ENCODE results near the gene SPZ1. TPM values are rescaled to one million over a fixed set of nuclear protein-coding genes. Genes with fewer than 3 reads are reported as not detected.
A peak's percentile ranks its signal among the peaks of the same experiment; 100 is the strongest.
"Not testable (repeated sequence)": the region's sequence is repeated elsewhere in the genome, so short reads cannot be mapped to it uniquely, and the experiment has no call there.

Gene SPZ1
- total RNA-seq, 1 donor from 2014 or later, result not detected

DNA sequence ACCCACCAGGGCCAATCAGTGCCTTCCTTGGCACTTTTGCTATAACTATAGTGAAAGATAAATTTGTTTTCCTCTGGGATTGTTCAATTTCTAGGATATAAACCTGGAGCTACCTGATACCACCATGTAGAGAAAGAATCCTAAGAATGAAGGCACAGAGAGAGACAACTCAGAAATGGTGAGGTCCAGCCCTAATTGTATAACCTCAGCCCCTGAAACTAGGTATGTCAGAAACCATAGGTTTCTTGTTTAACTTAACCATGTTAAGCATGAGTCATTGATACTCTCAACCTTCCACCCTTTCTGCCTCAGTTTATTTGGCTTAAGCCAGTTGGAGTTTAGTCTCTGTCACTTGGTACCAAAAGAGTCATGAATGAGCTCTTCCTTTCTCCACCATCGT is 4.6 kb upstream of the SPZ1 start:
- intact Hi-C loops (cut with DNase I), result no loop called here
- DNase-seq (ENCODE audit: low spot score), result no peak
- ATAC-seq, result no peak

- peak; percentile 61 for ATAC-seq
- intact Hi-C loops (cut with DNase I), result no loop called here
Observed at GRCh38 chr5:80318212-80318611, 1.6 kb upstream of the SPZ1 start.

DNA sequence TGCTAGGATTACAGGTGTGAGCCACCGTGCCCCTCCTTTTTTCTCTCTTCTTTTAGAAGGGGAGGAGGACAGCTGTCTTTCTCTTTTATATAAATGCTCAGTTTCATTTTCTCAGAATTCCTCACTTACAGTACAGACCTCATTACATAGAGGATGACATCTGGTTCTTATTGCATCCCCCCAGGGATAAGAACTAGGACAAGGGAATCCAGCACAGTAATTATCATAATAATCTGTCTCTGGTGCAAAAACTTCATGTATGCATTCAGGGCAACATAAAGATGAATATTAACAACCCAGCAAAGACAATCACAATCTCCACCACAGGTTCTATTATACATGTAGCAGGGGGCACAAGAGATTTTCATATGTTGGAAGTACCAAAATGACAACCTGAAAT is 5.1 kb downstream of the SPZ1 start:
- no peak for ATAC-seq
- intact Hi-C loops (cut with DNase I), result no loop called here
- no peak for DNase-seq (ENCODE audit: low spot score)

More at GRCh38 chr5:80318212-80318611, 1.6 kb upstream of the SPZ1 start:
- no peak for DNase-seq (ENCODE audit: low spot score)

- ATAC-seq, result no peak
- DNase-seq (ENCODE audit: low spot score), result no peak
- intact Hi-C loops (cut with DNase I), result no loop called here
Observed at GRCh38 chr5:80326468-80326867, 6.7 kb downstream of the SPZ1 start.

DNA sequence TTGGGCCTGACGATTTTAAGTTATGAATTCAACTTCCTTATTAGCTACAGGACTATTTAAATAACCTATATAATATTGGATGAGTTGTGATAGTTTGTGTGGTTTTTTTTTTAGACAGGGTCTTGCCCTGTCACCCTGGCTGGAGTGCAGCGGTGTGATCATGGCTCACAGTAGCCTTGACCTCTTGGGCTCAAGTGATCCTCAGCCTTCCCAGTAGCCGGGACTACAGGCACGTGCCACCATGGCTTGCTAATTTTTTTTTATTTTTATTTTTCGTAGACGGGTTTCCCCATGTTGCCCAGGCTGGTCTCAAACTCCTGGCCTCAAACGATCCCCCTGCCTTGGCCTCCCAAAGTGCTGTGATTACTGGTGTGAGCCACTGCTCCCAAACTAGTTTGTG is 17.6 kb downstream of the SPZ1 start:
- ATAC-seq (no peak), DNase-seq (ENCODE audit: low spot score) (no peak)
- intact Hi-C loops (cut with DNase I), result no loop called here

GRCh38 chr5:80339116-80339515 is 19.3 kb downstream of the SPZ1 start:
- intact Hi-C loops (cut with DNase I), result no loop called here

GRCh38 chr5:80341016-80341775 is 21.4 kb downstream of the SPZ1 start:
- no peak for DNase-seq (ENCODE audit: low spot score)
- no peak for ATAC-seq
- intact Hi-C loops (cut with DNase I), result no loop called here

More at GRCh38 chr5:80339116-80339515, 19.3 kb downstream of the SPZ1 start:
- ATAC-seq, result no peak
- DNase-seq (ENCODE audit: low spot score), result no peak

DNA sequence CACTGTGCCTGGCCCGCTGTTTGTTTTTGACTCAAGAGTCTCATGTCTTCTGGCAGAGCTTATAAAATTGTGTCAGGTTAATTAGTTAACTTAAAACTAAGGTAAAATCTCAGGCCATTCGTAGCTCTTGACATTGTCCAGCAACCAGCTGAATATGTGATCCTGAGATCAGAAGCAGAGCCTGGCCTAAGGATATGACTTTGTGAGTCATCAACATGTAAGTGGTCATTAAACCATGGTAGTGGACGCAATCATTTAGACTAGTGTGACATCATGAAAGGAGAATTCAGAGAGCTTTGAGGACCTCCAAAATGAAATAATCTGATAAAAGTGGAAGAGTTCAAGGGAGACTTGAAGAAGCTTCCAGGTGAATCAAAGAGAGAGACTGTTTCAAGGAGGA is 23.3 kb downstream of the SPZ1 start:
- DNase-seq (ENCODE audit: low spot score), result no peak
- intact Hi-C loops (cut with DNase I), result no loop called here
- ATAC-seq, result no peak

- ATAC-seq, result no peak
- intact Hi-C loops (cut with DNase I), result no loop called here
Observed at GRCh38 chr5:80346055-80346454, 26.3 kb downstream of the SPZ1 start.

GRCh38 chr5:80348171-80348570 is 28.4 kb downstream of the SPZ1 start:
- no peak for ATAC-seq
- intact Hi-C loops (cut with DNase I), result no loop called here
- no peak for DNase-seq (ENCODE audit: low spot score)

More at GRCh38 chr5:80346055-80346454, 26.3 kb downstream of the SPZ1 start:
- DNase-seq (ENCODE audit: low spot score), result no peak

DNA sequence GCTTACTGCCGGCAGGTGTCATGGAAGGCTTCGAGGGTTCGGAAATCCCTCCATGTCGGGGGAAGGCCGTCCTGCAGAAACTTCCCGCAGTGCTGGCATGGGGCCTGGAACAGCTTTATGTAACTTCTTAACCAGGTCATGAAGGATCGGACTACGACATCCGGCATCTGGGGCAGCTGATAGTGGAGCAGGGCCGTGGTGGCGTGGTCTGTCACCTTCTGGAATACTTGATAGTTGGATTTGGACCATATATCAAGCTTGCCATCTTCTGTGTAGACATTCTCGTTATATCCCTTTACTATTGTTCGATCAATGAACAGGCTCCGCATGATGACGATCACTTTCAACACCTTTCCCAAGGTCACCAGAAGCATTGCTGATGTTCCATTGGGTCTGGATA is 31.2 kb downstream of the SPZ1 start:
- ATAC-seq; intact Hi-C loops (cut with DNase I); DNase-seq (ENCODE audit: low spot score): not testable (repeated sequence)

- DNase-seq (ENCODE audit: low spot score), result no peak
- intact Hi-C loops (cut with DNase I), result no loop called here
- ATAC-seq, result no peak
Observed at GRCh38 chr5:80355686-80356085, 35.9 kb downstream of the SPZ1 start.

DNA sequence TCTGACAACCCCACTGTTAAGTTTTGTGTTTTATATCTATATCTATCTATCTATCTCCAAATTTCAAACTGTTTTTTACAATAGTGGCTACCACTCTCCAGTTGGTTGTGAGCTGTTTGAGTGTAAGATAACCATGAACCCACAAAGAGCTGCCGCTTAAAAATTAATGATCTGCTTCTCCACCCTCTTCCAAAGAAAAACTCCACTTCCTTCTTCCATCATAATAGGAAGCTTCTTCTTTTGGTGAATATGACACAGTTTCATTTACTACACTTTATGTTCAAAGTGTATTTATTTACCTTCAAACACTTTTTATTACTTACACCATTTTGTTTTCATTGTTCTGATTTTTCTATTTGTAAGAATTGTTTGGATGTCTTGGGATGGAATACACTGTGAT is 37.9 kb downstream of the SPZ1 start:
- DNase-seq (ENCODE audit: low spot score), result no peak
- intact Hi-C loops (cut with DNase I), result no loop called here
- ATAC-seq, result no peak

DNA sequence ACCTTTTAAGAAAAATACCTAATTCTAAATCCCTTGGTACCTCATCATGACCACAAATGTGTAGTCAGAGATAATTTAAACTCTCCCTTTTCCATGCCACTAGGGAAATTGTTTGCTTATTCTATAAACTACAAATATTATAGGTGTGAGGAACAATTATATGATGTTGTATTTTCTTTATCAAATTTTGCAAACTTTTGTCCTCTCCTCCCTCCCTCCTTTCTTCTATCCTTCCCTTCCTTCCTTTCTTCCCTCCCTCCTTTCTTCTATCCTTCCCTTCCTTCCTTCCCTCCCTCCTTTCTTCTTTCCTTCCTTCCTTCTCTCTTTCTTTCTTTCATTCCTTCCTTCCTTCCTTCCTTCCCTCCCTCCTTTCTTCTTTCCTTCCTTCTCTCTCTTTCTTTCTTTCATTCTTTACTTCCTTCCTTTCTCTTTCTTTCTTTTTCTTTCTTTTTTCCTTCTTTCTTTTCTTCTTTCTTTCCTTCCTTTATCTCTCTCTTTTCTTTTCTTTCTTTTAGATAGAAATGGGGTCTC is 41.2 kb downstream of the SPZ1 start:
- intact Hi-C loops (cut with DNase I), result no loop called here
- DNase-seq (ENCODE audit: low spot score), result no peak

DNA sequence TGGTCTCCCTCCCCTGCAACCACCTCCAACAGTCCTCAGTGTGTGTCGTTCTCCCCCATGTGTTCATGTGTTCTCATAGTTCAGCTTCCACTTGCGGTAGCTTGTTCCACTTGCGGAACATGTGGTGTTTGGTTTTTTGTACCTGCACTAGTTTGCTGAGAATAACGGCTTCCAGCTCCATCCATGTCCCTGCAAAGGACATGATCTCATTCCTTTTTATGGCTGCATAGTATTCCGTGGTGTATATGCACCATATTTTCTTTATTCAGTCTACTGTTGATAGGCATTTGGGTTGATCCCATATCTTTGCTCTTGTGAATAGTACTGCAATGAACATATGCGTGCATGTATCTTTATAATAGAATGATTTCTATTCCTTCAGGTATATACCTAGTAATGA is 45.1 kb downstream of the SPZ1 start:
- DNase-seq (ENCODE audit: low spot score), result no peak
- intact Hi-C loops (cut with DNase I), result no loop called here
- no peak for ATAC-seq

More for the DNA sequence above, 41.2 kb downstream of the SPZ1 start:
- ATAC-seq, result no peak

DNA sequence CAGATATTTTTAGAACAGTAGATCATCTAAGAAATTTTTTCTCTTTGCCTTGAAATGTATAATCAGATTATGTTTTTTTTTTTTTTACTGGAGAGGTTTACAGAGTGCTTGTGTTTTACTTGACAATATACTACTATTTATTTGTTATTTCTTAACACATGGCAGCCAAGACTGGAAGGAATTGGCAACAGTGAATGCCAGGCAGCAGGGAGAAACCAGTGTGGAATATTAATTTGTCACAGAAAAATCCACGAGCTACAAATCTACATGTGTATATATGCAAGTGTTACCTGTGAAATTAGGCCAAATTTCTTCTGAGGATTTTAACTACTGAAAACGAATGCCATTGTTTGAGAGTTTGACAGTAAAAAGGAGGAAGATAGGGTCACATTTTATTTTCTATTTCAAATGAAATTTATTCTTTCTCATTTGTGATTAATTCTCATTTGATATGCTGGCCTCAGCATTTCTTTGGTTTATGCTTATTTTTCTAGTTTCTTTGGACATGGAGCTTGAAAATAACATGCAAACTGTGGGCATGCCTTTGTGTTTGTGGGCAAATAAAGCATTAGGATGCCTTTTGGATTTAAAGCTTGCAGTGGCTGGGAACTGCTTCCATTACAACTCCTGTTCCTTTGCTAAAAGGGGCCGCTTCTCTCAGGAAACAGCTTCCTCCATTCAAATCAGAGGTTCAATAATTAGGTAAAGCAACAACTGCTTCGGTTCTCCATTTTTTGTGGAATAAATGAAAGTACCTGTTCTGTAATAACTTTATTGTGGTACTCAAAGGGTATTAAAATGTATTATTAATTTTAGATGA is 49.1 kb downstream of the SPZ1 start:
- intact Hi-C loops (cut with DNase I), result no loop called here
- no peak for DNase-seq (ENCODE audit: low spot score)
- no peak for ATAC-seq

GRCh38 chr5:80369521-80369920 is 49.7 kb downstream of the SPZ1 start:
- ATAC-seq (no peak), DNase-seq (ENCODE audit: low spot score) (no peak)
- intact Hi-C loops (cut with DNase I), result no loop called here

GRCh38 chr5:80370390-80370789 is 50.6 kb downstream of the SPZ1 start:
- ATAC-seq (no peak), DNase-seq (ENCODE audit: low spot score) (no peak)
- intact Hi-C loops (cut with DNase I), result no loop called here

Data from sciatic nerve (tissue), 2 donors.